ENCODE data around the gene DKKL1.

Gene DKKL1

GRCh38 chr19:49338023-49338677 lies 25.5 kb upstream of the DKKL1 start:
- no peak for DNase-seq

DNA sequence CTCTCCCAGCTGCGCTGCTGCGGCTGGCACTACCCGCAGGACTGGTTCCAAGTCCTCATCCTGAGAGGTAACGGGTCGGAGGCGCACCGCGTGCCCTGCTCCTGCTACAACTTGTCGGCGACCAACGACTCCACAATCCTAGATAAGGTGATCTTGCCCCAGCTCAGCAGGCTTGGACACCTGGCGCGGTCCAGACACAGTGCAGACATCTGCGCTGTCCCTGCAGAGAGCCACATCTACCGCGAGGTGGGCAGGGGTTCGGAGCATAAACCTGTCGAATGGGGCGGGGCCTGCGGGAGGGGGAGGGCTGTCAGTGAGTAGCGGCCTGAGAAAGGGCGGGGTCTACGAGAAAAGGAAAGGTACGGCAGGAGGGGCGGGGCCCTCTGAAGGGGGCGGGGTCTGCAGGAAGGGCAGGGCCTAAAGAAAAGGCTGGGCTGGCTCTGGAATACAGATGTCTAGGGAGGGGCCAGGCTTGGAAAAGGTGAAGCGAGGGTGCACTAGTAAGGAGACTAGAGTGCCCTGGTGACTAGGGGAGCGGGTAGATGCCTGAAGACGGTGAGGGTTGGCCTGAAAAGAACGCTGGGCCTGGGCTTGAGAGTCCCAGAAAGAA lies 24.9 kb upstream of the DKKL1 start:
- no peak for DNase-seq

GRCh38 chr19:49339301-49340068 lies 24.2 kb upstream of the DKKL1 start:
- no peak for DNase-seq

DNA sequence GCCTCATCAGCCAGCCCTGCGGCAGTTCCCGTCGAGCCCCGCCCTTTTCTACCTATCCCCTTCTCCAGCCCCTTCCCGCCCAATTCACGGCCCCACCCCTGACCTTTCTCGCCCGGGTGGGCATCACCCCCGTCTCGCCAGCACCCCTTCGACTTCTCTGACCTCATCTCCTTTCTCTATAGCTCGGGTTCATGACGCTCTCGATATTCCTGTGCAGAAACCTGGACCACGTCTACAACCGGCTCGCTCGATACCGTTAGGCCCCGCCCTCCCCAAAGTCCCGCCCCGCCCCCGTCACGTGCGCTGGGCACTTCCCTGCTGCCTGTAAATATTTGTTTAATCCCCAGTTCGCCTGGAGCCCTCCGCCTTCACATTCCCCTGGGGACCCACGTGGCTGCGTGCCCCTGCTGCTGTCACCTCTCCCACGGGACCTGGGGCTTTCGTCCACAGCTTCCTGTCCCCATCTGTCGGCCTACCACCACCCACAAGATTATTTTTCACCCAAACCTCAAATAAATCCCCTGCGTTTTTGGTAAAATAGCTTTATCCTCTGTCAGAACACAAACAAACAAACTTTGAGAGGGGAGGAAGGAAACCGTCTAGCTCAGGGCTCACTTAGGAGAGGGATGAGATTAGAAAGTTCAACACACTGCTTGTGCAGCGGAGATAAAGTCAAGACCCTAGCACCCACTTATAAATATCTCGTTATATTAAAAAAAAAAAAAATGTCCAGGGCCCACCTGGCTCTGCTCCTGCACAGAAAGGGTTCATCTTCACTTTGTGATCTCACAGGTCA lies 23.4 kb upstream of the DKKL1 start:
- no peak for DNase-seq

- DNase-seq: no peak
Observed at GRCh38 chr19:49340865-49341718, 22.6 kb upstream of the DKKL1 start.

- no peak for DNase-seq
Observed at GRCh38 chr19:49342291-49342721, 21.4 kb upstream of the DKKL1 start.

DNA sequence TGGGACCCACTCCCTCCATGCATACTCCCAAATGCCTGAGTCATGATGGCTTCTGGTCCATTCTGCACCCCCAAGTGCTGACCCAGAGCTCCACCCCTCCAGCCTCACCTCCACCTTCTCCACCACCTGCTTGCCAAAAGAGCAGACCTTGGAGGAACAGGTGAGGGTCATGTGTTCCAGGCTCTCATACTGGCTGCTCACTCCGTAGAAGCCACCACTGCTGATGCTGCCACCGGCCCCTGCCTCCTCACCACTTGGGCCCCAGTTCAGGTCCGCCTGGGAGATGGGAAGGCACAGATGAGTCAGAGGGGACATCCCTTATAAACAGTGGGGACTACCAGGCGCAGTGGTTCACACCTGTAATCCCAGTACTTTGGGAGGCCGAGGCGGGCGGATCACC lies 20.6 kb upstream of the DKKL1 start:
- DNase-seq: no peak

DNA sequence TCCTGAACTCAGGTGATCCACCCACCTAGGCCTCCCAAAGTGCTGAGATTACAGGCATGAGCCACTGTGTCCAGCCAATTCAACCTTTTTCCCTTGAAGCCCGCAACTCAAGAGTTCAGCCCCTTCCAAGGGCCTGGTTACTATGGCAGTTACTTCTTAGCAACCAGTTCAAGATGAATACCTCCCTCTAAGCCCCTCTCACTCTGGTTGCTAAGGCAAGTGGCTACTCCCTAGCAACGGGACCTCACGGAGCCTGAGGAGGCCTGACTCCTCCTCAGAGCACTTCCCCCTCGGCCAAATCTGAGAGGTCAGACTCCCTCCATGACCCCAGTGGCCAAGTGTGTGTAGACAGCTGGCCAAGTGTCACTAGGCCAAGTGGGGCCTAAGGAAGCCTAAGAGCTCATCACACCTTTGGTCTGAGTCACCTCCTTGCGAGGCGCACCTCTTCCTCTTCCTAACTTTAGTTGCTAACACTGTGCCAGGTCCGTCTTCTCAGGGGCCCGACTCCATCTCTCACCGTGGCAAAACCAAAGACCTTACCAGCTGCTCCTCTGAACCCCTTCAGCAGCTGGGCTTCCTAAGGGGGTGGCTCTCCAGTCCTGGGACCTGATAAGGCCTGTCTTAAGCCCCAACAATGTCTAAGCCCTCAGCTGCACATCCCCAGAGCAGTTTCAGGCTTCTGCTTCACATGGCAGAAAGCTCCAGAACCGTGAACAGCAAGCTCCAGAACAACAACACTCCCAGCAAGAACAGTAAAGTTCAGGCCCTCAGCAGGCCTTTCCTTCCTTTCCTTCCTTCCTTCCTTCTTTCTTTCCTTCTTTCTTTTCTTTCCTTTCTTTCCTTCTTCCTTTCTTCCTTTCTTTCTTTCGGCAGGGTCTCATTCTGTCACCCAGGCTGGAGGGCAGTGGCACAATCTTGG lies 18.9 kb upstream of the DKKL1 start:
- DNase-seq: no peak

DNA sequence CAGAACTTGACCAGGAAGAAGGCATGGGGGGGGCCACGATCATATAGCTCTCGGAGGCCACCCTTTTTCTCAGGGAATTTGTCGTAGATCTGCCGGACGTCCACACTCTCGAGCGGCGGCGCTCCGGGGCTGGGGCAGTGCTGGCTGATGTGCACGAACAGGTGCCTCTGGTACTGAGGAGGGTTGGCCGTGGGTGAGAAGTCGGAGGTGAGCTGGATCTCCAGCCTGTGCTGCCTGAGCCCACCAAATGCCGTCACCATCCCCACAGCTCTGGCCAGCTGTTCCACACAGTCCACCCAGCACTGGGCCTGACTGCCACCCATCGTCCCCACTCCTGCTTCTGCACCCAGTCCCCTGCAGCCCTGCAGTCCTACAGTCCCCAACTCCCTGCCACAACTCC lies 16.5 kb upstream of the DKKL1 start:
- no peak for DNase-seq

DNA sequence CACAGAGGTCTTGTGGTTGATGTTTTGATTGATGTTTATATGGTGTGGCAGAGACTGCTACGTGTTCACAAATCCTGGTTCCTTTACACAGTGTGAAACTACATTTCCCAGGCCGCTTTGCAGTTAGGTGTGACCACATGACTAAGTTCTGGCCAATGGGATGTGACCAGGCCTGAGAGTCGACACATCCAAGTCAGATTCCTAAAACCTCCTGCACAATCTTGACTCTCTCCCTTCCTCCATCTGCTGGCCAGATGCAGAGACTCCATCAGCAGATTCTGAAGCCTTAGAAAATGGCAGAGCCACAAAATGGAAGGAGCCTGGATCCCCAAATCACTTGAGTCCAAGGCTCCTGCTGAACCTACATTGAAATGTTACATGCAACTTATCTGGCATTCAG lies 15.8 kb upstream of the DKKL1 start:
- peak; percentile 45 for DNase-seq

DNA sequence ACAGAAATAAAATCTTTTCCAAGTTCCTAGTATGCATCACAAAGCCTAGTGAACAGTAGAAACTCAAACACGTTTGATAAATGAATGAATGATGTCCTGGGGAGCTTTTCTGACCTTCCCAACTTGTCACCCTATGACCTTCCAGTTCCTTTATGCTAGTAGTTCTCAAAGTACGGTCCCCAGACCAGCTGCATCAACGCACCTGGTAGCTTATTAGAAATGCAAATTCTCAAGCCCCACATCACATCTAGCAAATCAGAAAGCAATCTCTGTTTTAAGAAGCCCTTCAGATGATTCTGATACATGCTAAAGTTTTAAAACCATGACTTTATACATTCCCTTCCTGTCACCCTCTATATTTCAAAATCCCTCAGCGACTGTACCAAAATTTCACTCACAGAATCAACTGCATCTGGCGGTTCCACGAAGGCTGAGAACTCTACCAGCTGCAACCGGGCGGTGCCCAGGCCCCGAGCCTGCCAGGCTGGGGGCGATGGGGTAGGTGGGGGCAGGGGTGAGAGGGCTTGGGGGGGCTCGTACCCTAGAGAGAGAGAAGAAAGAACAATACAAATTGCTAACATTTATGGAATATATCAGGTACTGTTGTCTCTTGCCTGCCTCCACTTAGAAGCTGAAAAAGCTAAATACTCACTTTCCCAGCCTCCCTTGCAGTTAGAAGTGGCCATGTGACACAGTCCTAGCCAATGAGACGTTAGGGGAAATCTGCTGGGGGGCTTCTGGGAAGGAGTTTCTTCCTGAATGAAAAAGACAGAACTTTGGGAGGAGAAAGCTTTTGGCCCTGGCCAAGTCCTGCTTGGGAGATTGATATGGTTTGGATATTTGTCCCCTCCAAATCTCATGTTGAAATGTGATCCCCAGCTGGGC lies 15.1 kb upstream of the DKKL1 start:
- no peak for DNase-seq

DNA sequence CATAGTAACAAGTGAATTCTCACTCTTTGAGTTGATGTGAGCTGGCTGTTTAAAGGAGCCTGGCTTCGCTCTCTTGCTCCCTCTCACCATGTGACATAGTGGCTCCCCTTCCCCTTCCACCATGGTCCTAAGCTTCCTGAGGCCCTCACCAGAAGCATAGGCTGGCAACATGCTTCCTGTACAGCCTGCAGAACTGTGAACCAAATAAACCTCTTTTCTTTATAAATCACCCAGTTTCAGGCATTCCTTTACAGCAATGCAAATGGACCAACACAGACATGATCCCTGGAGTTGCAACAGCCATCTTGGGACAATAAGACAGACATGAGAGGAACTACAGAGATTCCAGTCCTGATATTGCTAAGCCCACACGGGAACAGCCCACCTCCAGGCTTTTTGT lies 14.1 kb upstream of the DKKL1 start:
- no peak for DNase-seq

GRCh38 chr19:49355909-49356353 lies 7.7 kb upstream of the DKKL1 start:
- no peak for DNase-seq

GRCh38 chr19:49356382-49356781 lies 7.3 kb upstream of the DKKL1 start:
- DNase-seq: no peak

GRCh38 chr19:49357186-49357585 lies 6.5 kb upstream of the DKKL1 start:
- DNase-seq: no peak

DNA sequence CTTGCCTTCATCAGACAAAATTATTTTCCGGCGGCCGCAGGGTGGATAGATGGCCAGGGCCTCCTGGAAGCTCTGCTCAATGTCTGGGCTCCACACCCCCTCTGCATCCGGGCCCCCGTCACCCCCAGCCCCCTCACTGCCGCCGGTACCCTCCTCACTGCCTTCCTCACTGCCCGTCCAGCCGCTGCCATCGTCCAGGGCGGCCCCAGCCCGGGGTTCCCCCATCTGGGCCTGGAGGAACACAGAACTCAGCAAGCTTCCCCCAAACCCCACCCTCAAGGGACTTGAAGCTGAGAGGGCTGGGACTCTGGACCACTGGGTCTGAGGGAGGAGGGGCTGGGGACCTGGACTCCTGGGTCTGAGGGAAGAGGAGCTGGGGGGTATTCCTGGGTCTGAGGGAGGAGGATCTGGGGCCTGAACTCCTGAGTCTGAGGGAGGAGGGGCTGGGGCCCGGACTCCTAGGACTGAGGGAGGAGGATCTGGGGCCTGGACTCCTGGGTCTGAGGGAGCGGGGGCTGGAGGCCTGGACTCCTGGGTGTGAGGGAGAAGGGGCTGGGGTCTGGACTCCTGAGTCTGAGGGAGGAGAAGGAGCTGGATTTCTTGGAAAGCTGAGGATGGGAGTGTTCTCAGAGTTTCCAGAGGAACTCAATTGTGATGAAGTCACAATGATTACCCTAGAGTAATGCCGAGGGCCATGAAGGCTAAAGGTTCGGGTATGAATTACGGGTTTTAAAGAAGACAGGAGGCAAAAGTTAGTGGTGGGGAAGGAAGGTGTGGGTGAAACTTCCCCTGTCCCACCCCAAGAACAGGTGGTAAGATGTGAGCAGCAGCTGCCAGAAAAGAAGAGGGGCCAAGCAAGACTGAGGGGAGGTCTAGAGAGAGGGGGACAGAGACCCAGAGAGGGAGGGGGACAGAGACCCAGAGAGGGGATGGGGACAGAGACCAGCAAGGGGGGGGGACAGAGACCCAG lies 3.5 kb upstream of the DKKL1 start:
- DNase-seq: no peak

GRCh38 chr19:49361438-49362047 lies 2.1 kb upstream of the DKKL1 start:
- DNase-seq: peak; percentile 27

Data from OCI-M1 (cell line).